Measurements from ENCODE around the gene C16orf90.
"Not testable (repeated sequence)": the region's sequence is repeated elsewhere in the genome, so short reads cannot be mapped to it uniquely, and the experiment has no call there.

C16orf90 gene

GRCh38 chr16:3511286-3512180 lies 16.2 kb upstream of the C16orf90 start:
- no peak for DNase-seq

- DNase-seq, result no peak
Observed at GRCh38 chr16:3510416-3510815, 15.1 kb upstream of the C16orf90 start.

- no peak for DNase-seq
Observed at GRCh38 chr16:3509470-3509928, 14.2 kb upstream of the C16orf90 start.

GRCh38 chr16:3508736-3509135 lies 13.4 kb upstream of the C16orf90 start:
- no peak for DNase-seq

- no peak for DNase-seq
Observed at GRCh38 chr16:3503523-3503922, 8.2 kb upstream of the C16orf90 start.

GRCh38 chr16:3501783-3502400 lies 6.6 kb upstream of the C16orf90 start:
- no peak for DNase-seq

GRCh38 chr16:3501412-3501761 lies 6.1 kb upstream of the C16orf90 start:
- DNase-seq, result not testable (repeated sequence)

GRCh38 chr16:3498988-3499387 lies 3.7 kb upstream of the C16orf90 start:
- no peak for DNase-seq

- no peak for DNase-seq
Observed at GRCh38 chr16:3497771-3498170, 2.5 kb upstream of the C16orf90 start.

GRCh38 chr16:3496386-3496785 lies 1.1 kb upstream of the C16orf90 start:
- no peak for DNase-seq

GRCh38 chr16:3494386-3494973 lies 809 bp downstream of the C16orf90 start:
- no peak for DNase-seq

- DNase-seq, result no peak
Observed at GRCh38 chr16:3492356-3492755, 2.9 kb downstream of the C16orf90 start.

GRCh38 chr16:3490911-3491629 lies 4.2 kb downstream of the C16orf90 start:
- DNase-seq, result no peak

- no peak for DNase-seq
Observed at GRCh38 chr16:3488801-3489200, 6.5 kb downstream of the C16orf90 start.

GRCh38 chr16:3487521-3488410 lies 7.5 kb downstream of the C16orf90 start:
- no peak for DNase-seq

GRCh38 chr16:3486506-3487215 lies 8.6 kb downstream of the C16orf90 start:
- no peak for DNase-seq

GRCh38 chr16:3485821-3486505 lies 9.3 kb downstream of the C16orf90 start:
- DNase-seq, result no peak

GRCh38 chr16:3485097-3485745 lies 10.1 kb downstream of the C16orf90 start:
- DNase-seq, result no peak

- no peak for DNase-seq
Observed at GRCh38 chr16:3484318-3485096, 10.8 kb downstream of the C16orf90 start.
